Panc1 (cell line): Measurements from ENCODE around the gene PARP4. TPM values are rescaled to one million over a fixed set of nuclear protein-coding genes. Genes with fewer than 3 reads are reported as not detected.

Source experiments
- ATAC-seq: fragments of 200-7000 bp; cut with Tn5 transposase; 2 replicates; pipeline ENCODE4 v1.9.1; 2020; ENCODE audit warnings: mild to moderate bottlenecking, moderate library complexity
- BruUV-seq: library from RNA; stranded (reverse); fragments of 400-500 nt; replicated peaks from 2 replicates; lab custom pipeline; 2021; lab: Mats Ljungman, UMichigan
- CTCF ChIA-PET: fragments of 300-600 bp; sonication (Branson Sonifier 250); formaldehyde crosslinking; loops from one replicate; lab custom pipeline; 2022; ENCODE audit warnings: antibody characterized with exemption; lab: Charles Lee
- POLR2A ChIA-PET: fragments of 300-600 bp; sonication (Branson Sonifier 250); formaldehyde crosslinking; loops from one replicate; lab custom pipeline; 2022; ENCODE audit warnings: antibody characterized with exemption; lab: Charles Lee
- DNase-seq: peaks from one replicate; pipeline ENCODE4 v3.0.0-alpha.2; 2010; ENCODE audit warnings: low read depth, low spot score
- H3K27ac ChIP-seq: 2 replicates; pipeline ENCODE4 v1.5.1; 2011; ENCODE audit warnings: mild to moderate bottlenecking, low read length, inconsistent platforms
- H3K27me3 ChIP-seq: fragments of 200-500 bp; sonication (Bioruptor generic); 2 replicates; pipeline ENCODE4 v1.6.0; 2014; ENCODE audit warnings: low read length, inconsistent platforms; ENCODE audit not compliant: control insufficient read depth, insufficient read depth
- H3K36me3 ChIP-seq: fragments of 200-500 bp; sonication (Bioruptor generic); 2 replicates; pipeline ENCODE4 v1.5.1; 2014; ENCODE audit warnings: inconsistent platforms, mild to moderate bottlenecking, low read length, moderate library complexity; ENCODE audit not compliant: control insufficient read depth, insufficient read depth
- H3K4me1 ChIP-seq: 2 replicates; pipeline ENCODE4 v1.5.1; 2011; ENCODE audit warnings: inconsistent platforms, mild to moderate bottlenecking, low read length, moderate library complexity; ENCODE audit not compliant: control insufficient read depth, insufficient read depth
- H3K4me3 ChIP-seq, 2 experiments: 2 replicates each; pipeline ENCODE4 v1.5.1; 2011 to 2012; ENCODE audit warnings: low read depth in 2 of 2, low read length in 2 of 2, mild to moderate bottlenecking in 2 of 2, inconsistent platforms in 1 of 2, moderate library complexity in 1 of 2
- H3K9me3 ChIP-seq: fragments of 200-500 bp; sonication (Bioruptor generic); 2 replicates; pipeline ENCODE4 v1.5.1; 2014; ENCODE audit warnings: low read depth, mild to moderate bottlenecking, inconsistent platforms, low read length, moderate library complexity; ENCODE audit not compliant: control insufficient read depth, insufficient read depth
- POLR2AphosphoS5 ChIP-seq: IDR thresholded peaks from 2 replicates; pipeline ENCODE4 v1.6.1; 2012; ENCODE audit warnings: mild to moderate bottlenecking, low read depth, low read length, moderate library complexity
- SIN3A ChIP-seq: IDR thresholded peaks from 2 replicates; pipeline ENCODE4 v1.6.1; 2012; ENCODE audit warnings: low read depth, mild to moderate bottlenecking, low read length, moderate library complexity, borderline replicate concordance; ENCODE audit not compliant: insufficient read depth
- TCF7L2 ChIP-seq: IDR thresholded peaks from 2 replicates; pipeline ENCODE4 v1.6.1; 2011; ENCODE audit warnings: mild to moderate bottlenecking, low read depth, low read length, inconsistent platforms
- in situ Hi-C: cut with HindIII; loops from 2 replicates; pipeline ENCODE4 v1.10.0; 2016; ENCODE audit warnings: low sequenced_read_pairs, low pct_unique_long_range_greater_than_20kb
- intact Hi-C: fragments of 100-400 bp; cut with micrococcal nuclease; formaldehyde crosslinking; loops from one replicate; pipeline ENCODE4 v1.10.0; 2022; ENCODE audit not compliant: unreplicated experiment
- total RNA-seq: library from RNA; stranded (reverse); gene quantifications from one replicate; pipeline ENCODE4 v1.2.1, GENCODE V29; 2021; ENCODE audit not compliant: unreplicated experiment
- TF ChIP-seq, protein P1 (sequence below): fragments of 450-650 bp; IDR thresholded peaks from 2 replicates; pipeline ENCODE4 v1.5.1; 2017; ENCODE audit warnings: mild to moderate bottlenecking
- TF ChIP-seq, protein P2 (sequence below), 2 experiments: IDR thresholded peaks; 2 replicates each; pipeline ENCODE4 v1.6.1; 2011 to 2012; ENCODE audit warnings: low read depth in 2 of 2, control low read depth in 1 of 2, low read length in 1 of 2, mild to moderate bottlenecking in 1 of 2, moderate library complexity in 1 of 2; ENCODE audit not compliant: insufficient read depth in 1 of 2

Gene PARP4
- total RNA-seq, 1 experiment from 2014 or later, result 44.0 TPM

DNA sequence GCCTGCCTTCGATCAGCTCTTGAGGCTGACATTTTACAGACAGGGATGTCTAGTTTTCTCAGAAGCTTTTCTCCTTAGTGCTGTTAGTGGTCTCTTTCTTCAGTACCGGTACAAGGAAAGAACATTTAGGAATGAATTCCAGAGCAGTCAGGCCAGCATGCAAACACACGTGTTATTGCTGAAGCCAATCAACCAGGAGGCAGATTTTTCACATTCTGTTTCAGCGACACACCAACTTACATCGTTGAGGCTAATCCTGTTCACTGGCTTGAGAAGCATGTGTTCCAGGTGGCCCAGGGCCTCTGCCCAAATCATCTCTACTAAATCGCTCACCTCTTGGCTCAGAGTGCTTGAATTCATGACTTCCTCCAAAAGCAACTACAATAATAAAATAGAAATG, 19.2 kb downstream of the PARP4 start:
- intact Hi-C loops, result no loop called here
- peaks cover 11% of the 10 kb centered on the region for H3K36me3 ChIP-seq
- TF ChIP-seq, protein P1, sequence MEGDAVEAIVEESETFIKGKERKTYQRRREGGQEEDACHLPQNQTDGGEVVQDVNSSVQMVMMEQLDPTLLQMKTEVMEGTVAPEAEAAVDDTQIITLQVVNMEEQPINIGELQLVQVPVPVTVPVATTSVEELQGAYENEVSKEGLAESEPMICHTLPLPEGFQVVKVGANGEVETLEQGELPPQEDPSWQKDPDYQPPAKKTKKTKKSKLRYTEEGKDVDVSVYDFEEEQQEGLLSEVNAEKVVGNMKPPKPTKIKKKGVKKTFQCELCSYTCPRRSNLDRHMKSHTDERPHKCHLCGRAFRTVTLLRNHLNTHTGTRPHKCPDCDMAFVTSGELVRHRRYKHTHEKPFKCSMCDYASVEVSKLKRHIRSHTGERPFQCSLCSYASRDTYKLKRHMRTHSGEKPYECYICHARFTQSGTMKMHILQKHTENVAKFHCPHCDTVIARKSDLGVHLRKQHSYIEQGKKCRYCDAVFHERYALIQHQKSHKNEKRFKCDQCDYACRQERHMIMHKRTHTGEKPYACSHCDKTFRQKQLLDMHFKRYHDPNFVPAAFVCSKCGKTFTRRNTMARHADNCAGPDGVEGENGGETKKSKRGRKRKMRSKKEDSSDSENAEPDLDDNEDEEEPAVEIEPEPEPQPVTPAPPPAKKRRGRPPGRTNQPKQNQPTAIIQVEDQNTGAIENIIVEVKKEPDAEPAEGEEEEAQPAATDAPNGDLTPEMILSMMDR, result no peak
- TF ChIP-seq, protein P2, sequence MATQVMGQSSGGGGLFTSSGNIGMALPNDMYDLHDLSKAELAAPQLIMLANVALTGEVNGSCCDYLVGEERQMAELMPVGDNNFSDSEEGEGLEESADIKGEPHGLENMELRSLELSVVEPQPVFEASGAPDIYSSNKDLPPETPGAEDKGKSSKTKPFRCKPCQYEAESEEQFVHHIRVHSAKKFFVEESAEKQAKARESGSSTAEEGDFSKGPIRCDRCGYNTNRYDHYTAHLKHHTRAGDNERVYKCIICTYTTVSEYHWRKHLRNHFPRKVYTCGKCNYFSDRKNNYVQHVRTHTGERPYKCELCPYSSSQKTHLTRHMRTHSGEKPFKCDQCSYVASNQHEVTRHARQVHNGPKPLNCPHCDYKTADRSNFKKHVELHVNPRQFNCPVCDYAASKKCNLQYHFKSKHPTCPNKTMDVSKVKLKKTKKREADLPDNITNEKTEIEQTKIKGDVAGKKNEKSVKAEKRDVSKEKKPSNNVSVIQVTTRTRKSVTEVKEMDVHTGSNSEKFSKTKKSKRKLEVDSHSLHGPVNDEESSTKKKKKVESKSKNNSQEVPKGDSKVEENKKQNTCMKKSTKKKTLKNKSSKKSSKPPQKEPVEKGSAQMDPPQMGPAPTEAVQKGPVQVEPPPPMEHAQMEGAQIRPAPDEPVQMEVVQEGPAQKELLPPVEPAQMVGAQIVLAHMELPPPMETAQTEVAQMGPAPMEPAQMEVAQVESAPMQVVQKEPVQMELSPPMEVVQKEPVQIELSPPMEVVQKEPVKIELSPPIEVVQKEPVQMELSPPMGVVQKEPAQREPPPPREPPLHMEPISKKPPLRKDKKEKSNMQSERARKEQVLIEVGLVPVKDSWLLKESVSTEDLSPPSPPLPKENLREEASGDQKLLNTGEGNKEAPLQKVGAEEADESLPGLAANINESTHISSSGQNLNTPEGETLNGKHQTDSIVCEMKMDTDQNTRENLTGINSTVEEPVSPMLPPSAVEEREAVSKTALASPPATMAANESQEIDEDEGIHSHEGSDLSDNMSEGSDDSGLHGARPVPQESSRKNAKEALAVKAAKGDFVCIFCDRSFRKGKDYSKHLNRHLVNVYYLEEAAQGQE (IDR thresholded peaks at IDR 0.05; ENCODE audit: insufficient read depth in 1 of 2, low read depth in 2 of 2, low read length in 1 of 2), result no peak
- TF ChIP-seq TCF7L2, result no peak
- TF ChIP-seq SIN3A, result no peak
- TF ChIP-seq POLR2AphosphoS5, result no peak

DNA sequence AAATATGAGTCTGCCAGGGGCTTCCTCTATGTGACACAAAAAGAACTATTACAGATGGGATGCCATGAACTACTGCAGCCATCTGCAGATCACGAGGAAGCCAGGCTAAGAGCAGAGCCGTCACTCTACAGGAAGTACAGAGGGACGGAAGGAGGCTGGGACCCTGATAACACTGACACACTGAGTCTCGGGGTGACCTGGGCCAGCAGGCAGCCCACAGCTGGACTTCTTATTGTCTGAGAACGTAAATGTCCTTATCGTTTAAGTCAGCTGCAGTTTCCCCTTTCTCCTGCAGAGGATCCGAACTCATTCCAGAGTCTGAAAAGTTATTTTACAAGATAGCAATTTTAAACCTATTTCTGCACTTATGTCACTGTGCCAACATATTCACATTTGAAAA, 20.7 kb downstream of the PARP4 start:
- CTCF ChIA-PET, result no interaction called here
- Histone ChIP-seq H3K27ac (no peak overlapping the region), H3K9me3 (no peaks in the 10 kb centered on the region), H3K4me3 (no peak overlapping the region), H3K36me3 (peaks cover 11% of the 10 kb centered on the region), H3K4me1 (no peaks in the 10 kb centered on the region), H3K27me3 (no peaks in the 10 kb centered on the region)
- in situ Hi-C loops, result no loop called here
- intact Hi-C loops, result no loop called here
- DNase-seq, result no peak
- no peak for ATAC-seq
- POLR2A ChIA-PET, result no interaction called here
- TF ChIP-seq, protein P1, result no peak
- TF ChIP-seq TCF7L2 (no peak), POLR2AphosphoS5 (no peak), SIN3A (no peak)
- TF ChIP-seq, protein P2 (IDR thresholded peaks at IDR 0.05; ENCODE audit: insufficient read depth in 1 of 2, low read depth in 2 of 2, low read length in 1 of 2), result no peak
- no TSS peak for BruUV-seq

More for the DNA sequence above, 19.2 kb downstream of the PARP4 start:
- H3K4me3 ChIP-seq, result no peak overlapping the region
- no TSS peak for BruUV-seq
- ChIA-PET POLR2A (no interaction called here), CTCF (no interaction called here)
- H3K9me3 ChIP-seq, result no peaks in the 10 kb centered on the region
- DNase-seq, result no peak
- H3K27me3 ChIP-seq, result no peaks in the 10 kb centered on the region
- no peak overlapping the region for H3K27ac ChIP-seq
- no peaks in the 10 kb centered on the region for H3K4me1 ChIP-seq
- in situ Hi-C loops, result no loop called here
- no peak for ATAC-seq
